NB4 (cell line): ENCODE measurements around the gene PFDN1.

Source experiments
- DNase-seq: peaks from one replicate; pipeline ENCODE4 v3.0.0; 2010; ENCODE audit warnings: low read depth
- H3K4me3 ChIP-seq: one replicate; pipeline ENCODE4 v1.5.1; 2011; ENCODE audit warnings: mild to moderate bottlenecking, low read depth, low read length, moderate library complexity
- MAX ChIP-seq: IDR thresholded peaks from 2 replicates; pipeline ENCODE4 v1.6.1; 2011; ENCODE audit warnings: low read depth, low read length
- MYC ChIP-seq: IDR thresholded peaks from 2 replicates; pipeline ENCODE4 v1.6.1; 2011; ENCODE audit warnings: low read depth, low read length
- POLR2A ChIP-seq: IDR thresholded peaks from 2 replicates; pipeline ENCODE4 v1.6.1; 2011; ENCODE audit warnings: mild to moderate bottlenecking; ENCODE audit not compliant: insufficient read length; ENCODE audit errors: extremely low read depth
- TF ChIP-seq, protein P1 (sequence below): IDR thresholded peaks from one replicate; pipeline ENCODE4 v1.5.1; 2012; ENCODE audit warnings: low read depth, low read length

The PFDN1 gene

DNA sequence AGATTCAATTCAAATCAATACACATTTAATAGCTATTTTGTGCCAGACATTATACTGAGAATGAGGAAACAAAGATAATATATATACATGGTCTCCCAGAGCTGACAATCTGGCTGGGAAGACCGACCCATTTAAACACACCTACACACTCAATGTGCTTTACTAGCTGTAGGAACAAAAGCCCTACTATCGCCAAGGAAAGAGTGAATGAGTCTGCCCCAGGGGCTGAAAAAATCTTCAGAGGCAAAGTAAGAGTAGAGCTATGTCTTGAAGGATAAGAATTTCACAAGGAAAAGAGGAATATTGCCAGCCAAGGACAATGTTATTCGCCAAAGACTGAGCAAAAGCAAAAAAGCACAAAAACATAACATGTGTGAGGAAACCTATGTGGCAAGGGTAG is 6.6 kb downstream of the PFDN1 start:
- DNase-seq = no peak
- no peak for TF ChIP-seq MAX
- no peak for TF ChIP-seq POLR2A
- TF ChIP-seq, protein P1, sequence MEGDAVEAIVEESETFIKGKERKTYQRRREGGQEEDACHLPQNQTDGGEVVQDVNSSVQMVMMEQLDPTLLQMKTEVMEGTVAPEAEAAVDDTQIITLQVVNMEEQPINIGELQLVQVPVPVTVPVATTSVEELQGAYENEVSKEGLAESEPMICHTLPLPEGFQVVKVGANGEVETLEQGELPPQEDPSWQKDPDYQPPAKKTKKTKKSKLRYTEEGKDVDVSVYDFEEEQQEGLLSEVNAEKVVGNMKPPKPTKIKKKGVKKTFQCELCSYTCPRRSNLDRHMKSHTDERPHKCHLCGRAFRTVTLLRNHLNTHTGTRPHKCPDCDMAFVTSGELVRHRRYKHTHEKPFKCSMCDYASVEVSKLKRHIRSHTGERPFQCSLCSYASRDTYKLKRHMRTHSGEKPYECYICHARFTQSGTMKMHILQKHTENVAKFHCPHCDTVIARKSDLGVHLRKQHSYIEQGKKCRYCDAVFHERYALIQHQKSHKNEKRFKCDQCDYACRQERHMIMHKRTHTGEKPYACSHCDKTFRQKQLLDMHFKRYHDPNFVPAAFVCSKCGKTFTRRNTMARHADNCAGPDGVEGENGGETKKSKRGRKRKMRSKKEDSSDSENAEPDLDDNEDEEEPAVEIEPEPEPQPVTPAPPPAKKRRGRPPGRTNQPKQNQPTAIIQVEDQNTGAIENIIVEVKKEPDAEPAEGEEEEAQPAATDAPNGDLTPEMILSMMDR = no peak
- TF ChIP-seq MYC = no peak
- no peak overlapping the region for H3K4me3 ChIP-seq

GRCh38 chr5:140295414-140295813 is 7.5 kb downstream of the PFDN1 start:
- H3K4me3 ChIP-seq = no peak overlapping the region

GRCh38 chr5:140294753-140295152 is 8.1 kb downstream of the PFDN1 start:
- DNase-seq = no peak
- TF ChIP-seq, protein P1 = no peak
- TF ChIP-seq MAX = no peak
- TF ChIP-seq MYC = no peak
- TF ChIP-seq POLR2A = no peak

More at GRCh38 chr5:140295414-140295813, 7.5 kb downstream of the PFDN1 start:
- DNase-seq = peak; percentile 38
- TF ChIP-seq MYC (no peak), MAX (no peak), POLR2A (no peak)
- TF ChIP-seq, protein P1 = no peak

DNA sequence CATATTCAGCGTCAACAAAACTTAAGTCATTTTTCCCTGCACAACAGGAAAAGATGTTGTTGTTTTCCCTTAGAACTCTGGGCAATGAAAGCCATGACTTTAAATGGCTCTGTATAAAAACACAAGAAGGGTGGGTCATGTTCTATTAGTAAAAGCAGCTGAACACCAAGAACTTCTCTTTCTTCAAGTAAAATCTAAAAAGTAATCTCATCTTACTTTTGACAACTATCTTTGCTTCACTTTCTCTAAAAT is 9.1 kb downstream of the PFDN1 start:
- no peak for DNase-seq
- no peak for TF ChIP-seq POLR2A
- no peak for TF ChIP-seq MAX
- TF ChIP-seq, protein P1 = no peak
- no peak for TF ChIP-seq MYC
- no peak overlapping the region for H3K4me3 ChIP-seq

More at GRCh38 chr5:140294753-140295152, 8.1 kb downstream of the PFDN1 start:
- H3K4me3 ChIP-seq = no peak overlapping the region

- TF ChIP-seq MYC (no peak), MAX (no peak), POLR2A (no peak)
- TF ChIP-seq, protein P1 = no peak
- no peak overlapping the region for H3K4me3 ChIP-seq
- peak; percentile 27 for DNase-seq
Observed at GRCh38 chr5:140293091-140293848, 9.6 kb downstream of the PFDN1 start.

GRCh38 chr5:140292212-140293036 is 10.5 kb downstream of the PFDN1 start:
- no peak overlapping the region for H3K4me3 ChIP-seq
- TF ChIP-seq, protein P1 = no peak
- TF ChIP-seq MYC = no peak
- TF ChIP-seq POLR2A = no peak
- no peak for TF ChIP-seq MAX
- no peak for DNase-seq
